Islet precursor cell (in vitro differentiated cells): ENCODE results near the gene SMARCB1.
A peak's percentile ranks its signal among the peaks of the same experiment; 100 is the strongest.

Experiments
- DNase-seq: peaks from one replicate; pipeline ENCODE4 v3.0.0-alpha.2; 2018

Gene SMARCB1

GRCh38 chr22:23781511-23782183, 5.1 kb upstream of the SMARCB1 start:
- DNase-seq, result peak; percentile 76

GRCh38 chr22:23782252-23782651, 4.5 kb upstream of the SMARCB1 start:
- DNase-seq, result no peak

- no peak for DNase-seq
These were observed 4.1 kb upstream of the SMARCB1 start for GRCh38 chr22:23782703-23783102.

- no peak for DNase-seq
These were observed 3.3 kb upstream of the SMARCB1 start for GRCh38 chr22:23783265-23784150.

GRCh38 chr22:23784215-23784732, 2.5 kb upstream of the SMARCB1 start:
- DNase-seq, result no peak

GRCh38 chr22:23786261-23786710, 480 bp upstream of the SMARCB1 start:
- no peak for DNase-seq

GRCh38 chr22:23787600-23787896, 782 bp downstream of the SMARCB1 start:
- DNase-seq, result no peak

GRCh38 chr22:23787910-23788309, 1.1 kb downstream of the SMARCB1 start:
- peak; percentile 24 for DNase-seq

GRCh38 chr22:23789121-23789520, 2.4 kb downstream of the SMARCB1 start:
- DNase-seq, result peak; percentile 29

- DNase-seq, result peak; percentile 62
These were observed 2.9 kb downstream of the SMARCB1 start for GRCh38 chr22:23789638-23790037.

GRCh38 chr22:23790819-23791737, 4.3 kb downstream of the SMARCB1 start:
- no peak for DNase-seq

GRCh38 chr22:23791738-23792645, 5.2 kb downstream of the SMARCB1 start:
- no peak for DNase-seq

- DNase-seq, result no peak
These were observed 6.6 kb downstream of the SMARCB1 start for GRCh38 chr22:23793326-23793725.

GRCh38 chr22:23796461-23796860, 9.7 kb downstream of the SMARCB1 start:
- no peak for DNase-seq

- DNase-seq, result no peak
These were observed 13.8 kb downstream of the SMARCB1 start for GRCh38 chr22:23800297-23801237.

GRCh38 chr22:23801238-23801821, 14.6 kb downstream of the SMARCB1 start:
- peak; percentile 41 for DNase-seq

GRCh38 chr22:23801886-23802377, 15.2 kb downstream of the SMARCB1 start:
- no peak for DNase-seq

GRCh38 chr22:23803001-23803819, 16.4 kb downstream of the SMARCB1 start:
- no peak for DNase-seq

- no peak for DNase-seq
These were observed 18.1 kb downstream of the SMARCB1 start for GRCh38 chr22:23804781-23805291.
